H1 (cell line): ENCODE measurements around the gene MAFF. TPM values are rescaled to one million over a fixed set of nuclear protein-coding genes. Genes with fewer than 3 reads are reported as not detected.

Source experiments
- CTCF ChIA-PET: fragments of 300-600 bp; sonication (Branson Sonifier 250); formaldehyde crosslinking; loops from one replicate; lab custom pipeline; 2021; ENCODE audit not compliant: partially characterized antibody; lab: Charles Lee
- POLR2A ChIA-PET: fragments of 300-600 bp; sonication (Branson Sonifier 250); formaldehyde crosslinking; loops from one replicate; lab custom pipeline; 2021; ENCODE audit warnings: inconsistent platforms; ENCODE audit not compliant: partially characterized antibody; lab: Charles Lee
- DNase-seq, 2 experiments: peaks; one replicate each; pipeline versions ENCODE4 v3.0.0 to v3.0.0-alpha.2; 2010 to 2022; ENCODE audit warnings: low spot score in 2 of 2, low read depth in 1 of 2, mixed read lengths in 1 of 2
- FAIRE-seq: peaks from 2 replicates; lab custom pipeline; 2011; peaks lifted over from hg19 to GRCh38; lab: Jason Lieb, UNC
- H2AFZ ChIP-seq: 2 replicates; pipeline ENCODE4 v1.8.1; 2012; ENCODE audit warnings: low read length, inconsistent platforms
- H2AK5ac ChIP-seq: 2 replicates; pipeline ENCODE4 v1.6.1; 2013; ENCODE audit warnings: low read depth, low read length
- H2BK120ac ChIP-seq: replicated peaks from 2 replicates; pipeline ENCODE3; 2013; ENCODE audit warnings: low read depth, low read length, inconsistent platforms
- H2BK12ac ChIP-seq: 2 replicates; pipeline ENCODE4 v1.6.1; 2013; ENCODE audit warnings: low read depth, low read length
- H2BK15ac ChIP-seq: 2 replicates; pipeline ENCODE4 v1.6.1; 2013; ENCODE audit warnings: low read length
- H2BK20ac ChIP-seq: 2 replicates; pipeline ENCODE4 v1.6.1; 2013; ENCODE audit warnings: low read length
- H2BK5ac ChIP-seq: 2 replicates; pipeline ENCODE4 v1.6.1; 2013; ENCODE audit warnings: low read depth, low read length
- H3K14ac ChIP-seq: 2 replicates; pipeline ENCODE4 v1.6.1; 2013; ENCODE audit warnings: inconsistent platforms; ENCODE audit not compliant: insufficient read length
- H3K18ac ChIP-seq: 2 replicates; pipeline ENCODE4 v1.6.1; 2013; ENCODE audit warnings: low read length; ENCODE audit errors: extremely low read depth
- H3K23ac ChIP-seq: 2 replicates; pipeline ENCODE4 v1.6.1; 2013; ENCODE audit warnings: inconsistent platforms; ENCODE audit not compliant: insufficient read length
- H3K23me2 ChIP-seq: 2 replicates; pipeline ENCODE4 v1.6.1; 2013; ENCODE audit warnings: low read depth, low read length
- H3K27ac ChIP-seq: 2 replicates; pipeline ENCODE4 v1.6.1; 2011; ENCODE audit warnings: low read depth, low read length, inconsistent platforms
- H3K27me3 ChIP-seq, 4 experiments: replicated peaks in 1 of 4; 1 replicate in 1 of 4; 2 replicates in 3 of 4; pipeline versions ENCODE4 v1.6.1 to v1.8.1; 2011 to 2013; ENCODE audit warnings: low read length in 3 of 4, mild to moderate bottlenecking in 3 of 4, inconsistent platforms in 2 of 4, mixed read lengths in 2 of 4, moderate library complexity in 1 of 4; ENCODE audit not compliant: control insufficient read depth in 3 of 4, insufficient read depth in 3 of 4; ENCODE audit errors: extremely low read depth in 1 of 4
- H3K36me3 ChIP-seq, 4 experiments: 2 replicates each; pipeline versions ENCODE4 v1.6.1 to v1.8.1; 2011 to 2013; ENCODE audit warnings: mild to moderate bottlenecking in 4 of 4, low read length in 3 of 4, moderate library complexity in 2 of 4, control low read depth in 1 of 4, inconsistent platforms in 1 of 4; ENCODE audit not compliant: insufficient read depth in 4 of 4, control insufficient read depth in 2 of 4
- H3K4ac ChIP-seq: replicated peaks from 2 replicates; pipeline ENCODE3; 2013; ENCODE audit warnings: low read length, low read depth, mixed read lengths, inconsistent platforms; ENCODE audit not compliant: insufficient read length
- H3K4me1 ChIP-seq, 4 experiments: replicated peaks in 1 of 4; 1 replicate in 1 of 4; 2 replicates in 3 of 4; pipeline versions ENCODE4 v1.6.1 to v1.8.1; 2011 to 2013; ENCODE audit warnings: low read length in 3 of 4, inconsistent platforms in 2 of 4, mixed read lengths in 1 of 4; ENCODE audit not compliant: insufficient read depth in 4 of 4, control insufficient read depth in 3 of 4
- H3K4me2 ChIP-seq, 2 experiments: 2 replicates each; pipeline versions ENCODE4 v1.6.1 to v1.8.1; 2011 to 2013; ENCODE audit warnings: low read depth in 2 of 2, low read length in 2 of 2, control low read depth in 1 of 2, inconsistent platforms in 1 of 2, mild to moderate bottlenecking in 1 of 2; ENCODE audit not compliant: insufficient read depth in 1 of 2
- H3K4me3 ChIP-seq, 4 experiments: fragments of 200-600, 300-600 bp in 1 of 4; sonication (generic), shearing (Covaris generic), sonication (Bioruptor Twin) in 1 of 4; 2 replicates each; pipeline versions ENCODE4 v1.5.1 to v1.8.1; 2011 to 2016; ENCODE audit warnings: low read length in 4 of 4, low read depth in 3 of 4, control low read depth in 2 of 4, inconsistent platforms in 2 of 4, mild to moderate bottlenecking in 2 of 4, mixed read lengths in 1 of 4, moderate library complexity in 1 of 4; ENCODE audit not compliant: insufficient read depth in 2 of 4; ENCODE audit errors: extremely low read depth in 1 of 4
- H3K56ac ChIP-seq: replicated peaks from 2 replicates; pipeline ENCODE3; 2013; ENCODE audit warnings: low read depth, mild to moderate bottlenecking, mixed read lengths, low read length, inconsistent platforms; ENCODE audit not compliant: insufficient read length
- H3K79me1 ChIP-seq: 2 replicates; pipeline ENCODE4 v1.6.1; 2013; ENCODE audit warnings: low read depth, low read length, control low read depth
- H3K79me2 ChIP-seq, 2 experiments: 2 replicates each; pipeline versions ENCODE4 v1.6.1 to v1.8.1; 2012 to 2013; ENCODE audit warnings: low read length in 2 of 2, mild to moderate bottlenecking in 2 of 2, inconsistent platforms in 1 of 2; ENCODE audit not compliant: insufficient read depth in 2 of 2, control insufficient read depth in 1 of 2
- H3K9ac ChIP-seq, 4 experiments: replicated peaks in 1 of 4; 1 replicate in 1 of 4; 2 replicates in 3 of 4; pipeline versions ENCODE4 v1.6.1 to v1.8.1; 2011 to 2013; ENCODE audit warnings: low read depth in 3 of 4, low read length in 3 of 4, control low read depth in 2 of 4, mild to moderate bottlenecking in 2 of 4, moderate library complexity in 2 of 4, inconsistent platforms in 1 of 4; ENCODE audit errors: extremely low read depth in 1 of 4
- H3K9me3 ChIP-seq, 2 experiments: 2 replicates each; pipeline versions ENCODE4 v1.6.1 to v1.8.1; 2012 to 2013; ENCODE audit warnings: mild to moderate bottlenecking in 2 of 2, moderate library complexity in 2 of 2, control low read depth in 1 of 2, inconsistent platforms in 1 of 2, low read depth in 1 of 2, low read length in 1 of 2, mixed read lengths in 1 of 2; ENCODE audit not compliant: insufficient read depth in 2 of 2
- H4K20me1 ChIP-seq, 2 experiments: replicated peaks in 1 of 2; 2 replicates each; pipeline versions ENCODE3 to v1.8.1; 2011 to 2013; ENCODE audit warnings: inconsistent platforms in 2 of 2, low read length in 2 of 2, mild to moderate bottlenecking in 1 of 2; ENCODE audit not compliant: insufficient read depth in 2 of 2, control insufficient read depth in 1 of 2
- H4K5ac ChIP-seq: 2 replicates; pipeline ENCODE4 v1.6.1; 2013; ENCODE audit warnings: low read length, low read depth, mixed read lengths, inconsistent platforms; ENCODE audit not compliant: insufficient read length
- H4K8ac ChIP-seq: 2 replicates; pipeline ENCODE4 v1.8.0; 2013; ENCODE audit warnings: mild to moderate bottlenecking, moderate library complexity, low read length, inconsistent platforms; ENCODE audit not compliant: insufficient read depth; ENCODE audit errors: extremely low read depth
- H4K91ac ChIP-seq: replicated peaks from 2 replicates; pipeline ENCODE3; 2013; ENCODE audit warnings: low read length, mixed read lengths, inconsistent platforms; ENCODE audit not compliant: insufficient read length
- SIX5 ChIP-seq: IDR thresholded peaks from 2 replicates; pipeline ENCODE4 v1.6.1; 2011; ENCODE audit warnings: mild to moderate bottlenecking, low read depth, low read length
- ZNF274 ChIP-seq: IDR thresholded peaks from 2 replicates; pipeline ENCODE4 v1.7.0; 2012; ENCODE audit warnings: low read length, borderline replicate concordance; ENCODE audit errors: extremely low read depth
- WGBS, 2 experiments: shearing (Covaris generic) in 1 of 2; methylation state at CpG; one replicate each; pipeline versions ENCODE4 v1.1.6 to v1.1.7; 2013 to 2015; ENCODE audit warnings: low lambda C conversion rate in 2 of 2, mixed read lengths in 2 of 2, inconsistent platforms in 1 of 2, low coverage in 1 of 2, missing lambda C conversion rate in 1 of 2; ENCODE audit not compliant: insufficient replicate concordance in 2 of 2, insufficient coverage in 1 of 2, insufficient read length in 1 of 2; ENCODE audit errors: extremely low coverage in 1 of 2, missing lambda C conversion rate in 1 of 2; 5-methylcytosine and 5-hydroxymethylcytosine counted together
- polyA plus RNA-seq, 7 experiments: library from polyadenylated mRNA; depleted of rRNA in 3 of 7; stranded (reverse) in 5 of 7; unstranded in 2 of 7; fragments of >200 nt in 5 of 7; fragments of 200-250 nt in 2 of 7; gene quantifications; 1 replicate in 5 of 7; 2 replicates in 1 of 7; 4 replicates in 1 of 7; pipeline versions ENCODE4 v1.2.1 to v1.2.3, GENCODE V29; 2011 to 2013; ENCODE audit warnings: missing spikeins in 2 of 7, mixed read lengths in 2 of 7
- total RNA-seq: library from RNA; stranded (reverse); fragmentation: NEBNext Ultra II Directional; extraction: Animal tissue kit (Norgen Biotek cat#: 25700); gene quantifications from 2 replicates; pipeline ENCODE4 v1.2.1, GENCODE V29; 2021

Gene MAFF
- total and polyA plus RNA-seq, 2 of the 8 experiments (the other 6 are each of a cell fraction or from before 2014, with no cell fraction given), result 1.5 to 6.3 TPM

DNA sequence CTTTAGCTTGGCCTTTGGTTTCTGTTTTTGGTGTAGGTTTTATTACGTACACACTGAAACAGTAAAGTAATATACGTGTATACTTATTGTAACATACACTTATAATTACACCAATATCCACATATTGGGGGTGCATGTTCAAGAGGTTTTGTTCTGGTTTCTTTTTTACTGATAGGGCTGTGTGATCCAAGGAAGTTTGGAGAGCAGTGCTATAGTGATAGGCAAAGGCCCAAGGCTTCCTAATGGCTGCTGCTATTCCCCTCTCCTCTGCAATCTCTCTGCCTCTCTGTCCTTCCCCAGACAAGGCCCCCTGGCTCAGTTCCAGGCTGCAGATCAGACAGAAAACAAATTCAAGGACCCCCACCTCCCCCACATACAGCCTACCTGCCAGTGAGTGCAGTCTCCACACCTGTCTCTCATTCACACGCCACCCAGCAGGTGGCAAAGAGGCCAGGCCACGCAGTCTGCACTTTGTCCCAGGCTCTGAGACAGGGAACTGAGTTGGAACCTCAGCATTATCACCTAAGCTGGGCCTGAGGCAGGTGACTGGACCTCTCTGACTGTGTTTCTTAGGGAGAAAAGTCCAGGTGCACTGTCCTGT is 56.0 kb downstream of the MAFF start:
- peaks cover 12% of the 10 kb centered on the region for H3K79me1 ChIP-seq
- WGBS, 2 experiments, result 74% methylated on average over 4 of the region's 4 CpGs; no CpG with 5 or more reads in 1 of the 2 experiments
- H3K27ac ChIP-seq, result no peak overlapping the region
- H3K56ac ChIP-seq, result no peak overlapping the region
- no peaks in the 10 kb centered on the region for H3K23me2 ChIP-seq
- no peak overlapping the region for H3K4ac ChIP-seq
- POLR2A ChIA-PET, result interaction anchor here (0.6 to 1.7 kb wide), 5 partner anchors 27 to 464 kb away, joined by 3 to 7 read pairs (median 3); no protein-coding TSS in a partner anchor
- peaks cover 3 to 71% of the 10 kb centered on the region in 2 experiments; a peak in 3 of 4 replicates for H3K79me2 ChIP-seq
- no peak overlapping the region for H2BK5ac ChIP-seq
- H4K8ac ChIP-seq, result peak overlapping the region; percentile 62; the same call in 1 of the 2 replicates
- no peak for TF ChIP-seq ZNF274
- TF ChIP-seq SIX5, result no peak
- H3K23ac ChIP-seq, result no peak overlapping the region
- no peak overlapping the region for H3K14ac ChIP-seq
- no peak overlapping the region for H3K9ac ChIP-seq
- peaks cover 11 to 12% of the 10 kb centered on the region in 2 experiments for H4K20me1 ChIP-seq
- no peak overlapping the region for H3K4me2 ChIP-seq
- H3K9me3 ChIP-seq, result no peaks in the 10 kb centered on the region
- no peak for DNase-seq
- no peak overlapping the region for H2BK120ac ChIP-seq
- no peak overlapping the region for H4K91ac ChIP-seq
- H3K4me3 ChIP-seq, result no peak overlapping the region
- H3K36me3 ChIP-seq, result no peaks in the 10 kb centered on the region
- FAIRE-seq, result no peak
- H3K27me3 ChIP-seq, result no peaks in the 10 kb centered on the region
- no peak overlapping the region for H2AK5ac ChIP-seq
- no peak overlapping the region for H2AFZ ChIP-seq
- no peak overlapping the region for H2BK15ac ChIP-seq
- no peak overlapping the region for H4K5ac ChIP-seq
- no peak overlapping the region for H3K18ac ChIP-seq
- H3K4me1 ChIP-seq, result peaks cover 0 to 19% (median 5%) of the 10 kb centered on the region in 4 experiments; a peak in 5 of 7 replicates
- H2BK20ac ChIP-seq, result no peak overlapping the region
- H2BK12ac ChIP-seq, result no peak overlapping the region
- CTCF ChIA-PET, result interaction anchor here (0.6 to 1.6 kb wide), 5 partner anchors 9 to 193 kb away, joined by 3 to 6 read pairs (median 3); no protein-coding TSS in a partner anchor
